ENCODE data around the gene MARCO.

The MARCO gene

GRCh38 chr2:118992740-118993391 is 50.9 kb downstream of the MARCO start:
- no peak for TF ChIP-seq GATA3 (IDR thresholded peaks at IDR 0.05; ENCODE audit: low read depth, low read length)
- TF ChIP-seq GATA2 (IDR thresholded peaks at IDR 0.05; ENCODE audit: low read depth, low read length), result no peak

GRCh38 chr2:118993392-118993752 is 51.4 kb downstream of the MARCO start:
- no peak for TF ChIP-seq GATA2 (IDR thresholded peaks at IDR 0.05; ENCODE audit: low read depth, low read length)
- no peak for TF ChIP-seq GATA3 (IDR thresholded peaks at IDR 0.05; ENCODE audit: low read depth, low read length)

GRCh38 chr2:118994172-118994700 is 52.2 kb downstream of the MARCO start:
- no peak for TF ChIP-seq GATA2 (IDR thresholded peaks at IDR 0.05; ENCODE audit: low read depth, low read length)
- TF ChIP-seq GATA3 (IDR thresholded peaks at IDR 0.05; ENCODE audit: low read depth, low read length), result no peak

- TF ChIP-seq GATA2 (IDR thresholded peaks at IDR 0.05; ENCODE audit: low read depth, low read length), result no peak
- TF ChIP-seq GATA3 (IDR thresholded peaks at IDR 0.05; ENCODE audit: low read depth, low read length), result no peak
Measured at GRCh38 chr2:118994778-118995177, 52.8 kb downstream of the MARCO start.

- TF ChIP-seq GATA3 (IDR thresholded peaks at IDR 0.05; ENCODE audit: low read depth, low read length), result no peak
- no peak for TF ChIP-seq GATA2 (IDR thresholded peaks at IDR 0.05; ENCODE audit: low read depth, low read length)
Measured at GRCh38 chr2:119004602-119005001, 62.6 kb downstream of the MARCO start.

GRCh38 chr2:119005051-119005450 is 63.1 kb downstream of the MARCO start:
- TF ChIP-seq GATA3 (IDR thresholded peaks at IDR 0.05; ENCODE audit: low read depth, low read length) (no peak), GATA2 (IDR thresholded peaks at IDR 0.05; ENCODE audit: low read depth, low read length) (no peak)

- no peak for TF ChIP-seq GATA3 (IDR thresholded peaks at IDR 0.05; ENCODE audit: low read depth, low read length)
- no peak for TF ChIP-seq GATA2 (IDR thresholded peaks at IDR 0.05; ENCODE audit: low read depth, low read length)
Measured at GRCh38 chr2:119005555-119005954, 63.6 kb downstream of the MARCO start.

- TF ChIP-seq GATA2 (IDR thresholded peaks at IDR 0.05; ENCODE audit: low read depth, low read length), result no peak
- no peak for TF ChIP-seq GATA3 (IDR thresholded peaks at IDR 0.05; ENCODE audit: low read depth, low read length)
Measured at GRCh38 chr2:119006441-119006840, 64.4 kb downstream of the MARCO start.

- TF ChIP-seq GATA2 (IDR thresholded peaks at IDR 0.05; ENCODE audit: low read depth, low read length), result no peak
- TF ChIP-seq GATA3 (IDR thresholded peaks at IDR 0.05; ENCODE audit: low read depth, low read length), result no peak
Measured at GRCh38 chr2:119008108-119008507, 66.1 kb downstream of the MARCO start.

GRCh38 chr2:119009110-119009509 is 67.1 kb downstream of the MARCO start:
- no peak for TF ChIP-seq GATA2 (IDR thresholded peaks at IDR 0.05; ENCODE audit: low read depth, low read length)
- no peak for TF ChIP-seq GATA3 (IDR thresholded peaks at IDR 0.05; ENCODE audit: low read depth, low read length)

GRCh38 chr2:119010336-119010735 is 68.3 kb downstream of the MARCO start:
- TF ChIP-seq GATA3 (IDR thresholded peaks at IDR 0.05; ENCODE audit: low read depth, low read length) (no peak), GATA2 (IDR thresholded peaks at IDR 0.05; ENCODE audit: low read depth, low read length) (no peak)

GRCh38 chr2:119011162-119011909 is 69.3 kb downstream of the MARCO start:
- TF ChIP-seq GATA3 (IDR thresholded peaks at IDR 0.05; ENCODE audit: low read depth, low read length) (no peak), GATA2 (IDR thresholded peaks at IDR 0.05; ENCODE audit: low read depth, low read length) (no peak)

GRCh38 chr2:119011910-119012209 is 69.9 kb downstream of the MARCO start:
- TF ChIP-seq GATA3 (IDR thresholded peaks at IDR 0.05; ENCODE audit: low read depth, low read length), result no peak

GRCh38 chr2:119012345-119013301 is 70.6 kb downstream of the MARCO start:
- TF ChIP-seq GATA2 (IDR thresholded peaks at IDR 0.05; ENCODE audit: low read depth, low read length) (no peak), GATA3 (IDR thresholded peaks at IDR 0.05; ENCODE audit: low read depth, low read length) (no peak)

Data from SH-SY5Y (cell line).